Measurements from ENCODE around the gene MSI2.
"Not testable (repeated sequence)": the region's sequence is repeated elsewhere in the genome, so short reads cannot be mapped to it uniquely, and the experiment has no call there.

MSI2 gene

DNA sequence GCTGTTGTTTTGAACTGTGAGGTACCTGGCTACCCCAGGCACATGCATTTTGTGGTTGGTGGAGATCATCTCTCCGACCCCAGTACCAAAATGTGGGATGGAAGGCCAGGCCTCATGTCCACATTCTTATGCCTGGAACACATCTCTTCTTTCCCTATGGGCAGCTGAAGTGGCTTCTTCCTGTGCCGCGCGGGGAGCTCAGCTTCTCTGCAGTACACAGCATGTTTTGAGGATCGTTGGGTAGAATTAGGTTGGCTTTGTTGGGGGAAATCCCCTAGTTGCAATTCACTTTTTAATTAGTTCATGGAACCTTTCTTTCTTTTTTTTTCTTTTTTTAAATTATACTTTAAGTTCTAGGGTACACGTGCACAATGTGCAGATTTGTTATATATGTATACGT lies 242.1 kb downstream of the MSI2 start:
- no peak for DNase-seq (ENCODE audit: low read depth in 2 of 2)

DNA sequence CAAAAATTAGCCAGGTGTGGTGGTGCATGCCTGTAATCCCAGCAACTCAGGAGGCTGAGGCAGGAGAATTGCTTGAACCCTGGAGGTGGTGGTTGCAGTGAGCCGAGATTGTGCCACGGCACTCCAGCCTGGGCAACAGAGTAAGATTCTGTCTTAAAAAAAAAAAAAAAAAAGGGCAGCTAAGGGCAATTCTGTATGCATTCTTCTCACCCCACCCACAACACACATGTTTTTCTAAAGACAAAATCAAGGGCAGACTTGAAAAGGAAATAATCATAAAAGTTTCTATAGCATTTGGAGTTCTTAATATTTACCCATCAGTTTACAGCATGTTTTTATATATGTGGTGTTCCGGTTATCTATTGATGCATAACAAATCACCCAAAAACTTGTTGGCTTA lies 242.9 kb downstream of the MSI2 start:
- not testable (repeated sequence) for DNase-seq (ENCODE audit: low read depth in 2 of 2)

DNA sequence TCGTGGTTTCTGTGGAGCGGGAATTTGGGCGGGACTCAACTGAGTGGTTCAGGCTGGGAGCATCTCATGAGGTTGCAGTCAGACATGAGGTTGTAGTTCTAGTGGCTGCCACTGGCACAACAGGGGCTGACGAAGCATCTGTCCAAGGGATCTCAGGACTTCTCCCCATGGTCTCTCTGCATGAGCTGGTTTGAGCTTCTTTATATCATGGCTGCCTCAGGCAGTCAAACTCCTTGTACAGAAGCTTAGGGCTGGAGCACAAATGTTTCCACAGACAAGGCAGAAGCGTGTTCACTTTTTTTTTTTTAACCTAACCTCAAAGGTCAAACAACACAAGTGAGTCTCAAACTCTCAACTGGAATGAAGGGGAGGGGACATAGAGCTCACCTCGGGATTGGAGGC lies 243.3 kb downstream of the MSI2 start:
- DNase-seq (ENCODE audit: low read depth in 2 of 2), result no peak

DNA sequence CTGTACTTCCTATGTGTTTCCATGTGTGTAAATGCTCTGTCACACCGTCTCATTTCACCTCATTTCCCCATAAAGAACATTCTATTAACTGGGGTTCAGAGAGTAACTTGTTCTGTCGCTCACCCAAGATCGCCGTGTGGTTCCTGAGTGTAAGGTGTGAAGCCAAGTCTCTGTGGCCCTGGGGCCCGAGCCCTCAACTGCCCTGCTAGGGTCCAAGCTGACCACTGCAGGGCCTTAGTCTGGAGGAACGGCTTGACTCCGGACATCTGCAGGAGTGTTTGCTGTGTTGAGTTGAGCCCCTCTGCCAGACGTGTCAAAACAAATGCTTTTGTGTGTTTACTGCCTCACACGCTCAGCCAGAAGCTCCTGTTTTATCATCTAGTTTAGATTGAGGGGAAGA lies 244.7 kb downstream of the MSI2 start:
- no peak for DNase-seq (ENCODE audit: low read depth in 2 of 2)

DNA sequence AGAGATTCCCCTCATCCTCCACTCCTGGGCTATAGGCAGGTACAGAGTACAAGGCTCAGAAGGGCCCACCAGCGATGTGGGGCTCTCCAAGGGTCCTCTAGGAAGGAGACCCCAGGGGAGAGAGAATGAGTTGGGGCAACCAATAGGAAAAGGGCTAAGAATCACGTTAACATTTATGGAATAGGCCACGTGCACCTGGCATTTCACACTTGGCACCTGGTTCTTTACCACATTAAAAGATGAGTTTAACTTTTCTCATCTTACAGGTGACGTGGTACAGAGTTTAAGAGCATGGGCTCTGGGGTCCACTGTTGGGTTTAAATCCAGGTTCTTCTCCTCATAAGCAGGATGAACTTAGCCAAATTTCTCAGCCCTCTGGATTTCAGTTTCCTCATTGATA lies 245.7 kb downstream of the MSI2 start:
- DNase-seq (ENCODE audit: low read depth in 2 of 2), result no peak

DNA sequence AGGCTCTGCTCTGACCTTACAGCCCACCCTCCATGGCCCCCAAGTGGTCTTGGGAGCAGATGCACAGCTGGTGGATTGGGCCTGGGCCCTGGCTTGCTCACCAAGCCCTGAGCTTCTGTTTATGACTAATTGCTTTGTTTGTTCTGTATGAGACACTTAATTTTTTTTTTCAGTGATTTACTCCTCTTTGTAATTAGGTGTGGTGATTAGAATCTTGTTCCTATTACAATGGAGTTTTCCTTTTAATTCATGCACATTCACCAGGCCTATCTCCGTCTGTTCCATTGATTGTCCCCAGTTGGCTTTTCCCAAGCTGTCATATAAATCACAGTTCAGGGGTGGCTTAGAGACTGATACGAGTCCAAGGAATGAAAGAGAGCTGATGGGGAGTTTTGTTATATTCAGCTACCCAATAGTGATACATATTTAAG lies 246.5 kb downstream of the MSI2 start:
- no peak for DNase-seq (ENCODE audit: low read depth in 2 of 2)

DNA sequence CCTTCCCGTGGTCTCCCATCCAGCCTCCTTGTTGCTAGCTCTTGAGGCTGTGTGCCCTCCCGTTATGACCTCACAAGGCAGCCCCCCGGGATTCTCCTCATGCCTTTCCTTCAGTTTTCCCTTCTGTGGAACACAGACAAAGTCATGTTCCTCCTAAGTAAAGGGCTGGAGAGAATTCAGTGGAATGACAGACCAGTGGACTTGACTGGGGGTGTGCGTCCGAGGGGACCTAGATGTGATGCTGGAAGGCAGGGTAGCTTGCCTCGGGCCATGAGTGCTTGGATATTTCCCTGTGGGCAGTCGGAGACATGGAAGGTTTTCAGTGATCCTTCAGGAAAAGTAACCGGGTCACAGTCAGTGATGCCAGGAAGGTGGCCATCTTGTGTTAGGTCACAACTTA lies 247.9 kb downstream of the MSI2 start:
- DNase-seq (ENCODE audit: low read depth in 2 of 2), result no peak

DNA sequence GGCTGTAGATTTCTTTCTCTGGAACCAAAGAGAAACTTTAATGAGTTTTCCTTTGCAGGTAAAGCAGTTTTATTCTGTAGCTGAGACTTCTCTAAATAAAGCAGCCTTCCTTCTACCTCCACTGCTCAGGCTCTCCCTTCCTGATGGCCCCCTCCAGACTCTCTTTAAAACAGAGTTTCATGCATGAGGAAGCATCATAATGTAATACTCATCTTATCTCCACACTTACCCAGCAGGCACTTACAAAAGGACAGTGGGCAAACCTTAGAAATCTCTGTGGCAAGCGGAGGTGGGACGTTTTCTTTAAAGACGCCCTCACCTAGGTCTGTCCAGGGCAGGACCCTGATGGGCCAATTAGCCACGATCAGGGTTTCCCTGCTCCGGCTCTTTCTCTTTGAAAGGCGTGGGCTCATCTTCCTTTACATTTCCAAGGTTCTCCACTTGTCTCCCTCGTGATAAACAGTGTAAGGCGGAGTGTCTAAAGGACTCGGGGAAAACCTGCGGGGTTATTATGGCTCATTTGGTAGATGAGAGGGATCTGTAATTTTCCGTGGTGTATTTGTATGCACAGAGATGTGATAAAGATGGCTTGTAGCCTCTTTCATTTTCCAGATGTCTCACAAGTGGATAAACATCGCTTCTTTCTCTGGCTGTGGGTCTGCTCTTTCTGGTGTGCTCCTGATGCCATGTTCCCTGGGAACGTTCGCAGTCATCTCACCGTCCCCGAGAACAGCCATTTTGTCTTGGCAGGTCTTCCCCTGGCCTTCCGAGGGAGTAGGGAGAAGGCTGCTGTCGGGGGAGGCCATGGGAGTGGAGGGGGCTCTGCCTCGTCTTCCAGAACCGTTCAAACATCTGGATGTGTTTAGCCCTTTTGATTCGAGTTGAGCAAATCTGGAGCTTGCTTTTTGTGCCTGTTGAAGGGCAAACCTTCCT lies 249.8 kb downstream of the MSI2 start:
- DNase-seq (ENCODE audit: low read depth in 2 of 2), result no peak

DNA sequence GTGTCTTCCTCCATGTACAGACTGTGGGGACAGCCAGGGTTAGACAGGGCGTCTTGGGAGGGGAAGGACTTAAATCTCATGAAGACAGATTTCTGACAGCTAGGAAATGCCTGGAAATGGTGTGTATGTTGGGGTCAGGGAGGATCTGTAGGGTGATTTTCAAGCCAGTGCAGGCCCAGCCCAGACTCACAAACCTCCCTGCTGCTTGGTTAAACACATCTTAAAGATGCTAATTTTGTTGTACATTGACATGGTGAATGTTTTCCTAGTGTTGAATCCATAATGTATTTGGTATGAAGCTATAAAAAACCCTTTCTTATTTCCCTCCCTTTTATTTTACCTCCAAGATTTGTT lies 250.4 kb downstream of the MSI2 start:
- DNase-seq (ENCODE audit: low read depth in 2 of 2), result no peak

DNA sequence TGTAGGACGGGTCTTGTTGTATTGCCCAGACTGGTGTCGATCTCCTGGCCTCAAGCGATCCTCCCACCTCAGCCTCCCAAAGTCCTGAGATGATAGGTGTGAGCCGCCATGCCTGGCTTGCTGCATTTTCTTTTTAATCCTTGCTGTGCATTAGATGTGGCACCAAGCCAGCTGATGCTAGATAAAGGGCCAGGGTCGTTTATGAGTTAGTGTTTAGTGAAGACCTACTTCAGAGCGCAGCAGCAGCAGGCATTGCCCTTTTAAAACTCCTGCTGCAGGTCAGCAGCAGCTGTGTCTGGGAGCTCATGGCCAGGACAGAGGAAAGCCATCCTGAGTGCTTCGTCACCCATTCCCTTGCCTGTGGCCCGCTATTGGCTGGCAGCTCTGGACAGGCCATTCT lies 251.5 kb downstream of the MSI2 start:
- DNase-seq (ENCODE audit: low read depth in 2 of 2), result no peak

DNA sequence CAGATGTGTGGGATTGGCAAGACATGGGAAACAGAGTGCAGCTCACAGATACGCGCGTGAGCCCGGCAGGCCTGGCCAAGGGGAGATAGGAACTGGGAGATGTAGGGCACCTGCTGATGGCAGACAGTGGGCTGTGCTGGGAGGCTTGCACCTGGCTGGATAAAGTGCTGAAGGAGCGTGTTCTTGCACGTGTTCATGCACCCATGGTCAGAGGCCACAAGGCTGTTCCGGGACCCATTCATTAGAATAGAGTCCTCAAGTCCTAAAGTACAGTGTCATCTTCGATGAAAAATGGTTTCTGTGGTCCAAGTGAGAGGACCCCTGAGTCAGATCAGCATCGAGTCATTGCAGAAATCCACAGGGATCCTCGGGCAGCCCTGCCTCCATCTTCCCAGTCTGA lies 252.3 kb downstream of the MSI2 start:
- DNase-seq (ENCODE audit: low read depth in 2 of 2), result no peak

DNA sequence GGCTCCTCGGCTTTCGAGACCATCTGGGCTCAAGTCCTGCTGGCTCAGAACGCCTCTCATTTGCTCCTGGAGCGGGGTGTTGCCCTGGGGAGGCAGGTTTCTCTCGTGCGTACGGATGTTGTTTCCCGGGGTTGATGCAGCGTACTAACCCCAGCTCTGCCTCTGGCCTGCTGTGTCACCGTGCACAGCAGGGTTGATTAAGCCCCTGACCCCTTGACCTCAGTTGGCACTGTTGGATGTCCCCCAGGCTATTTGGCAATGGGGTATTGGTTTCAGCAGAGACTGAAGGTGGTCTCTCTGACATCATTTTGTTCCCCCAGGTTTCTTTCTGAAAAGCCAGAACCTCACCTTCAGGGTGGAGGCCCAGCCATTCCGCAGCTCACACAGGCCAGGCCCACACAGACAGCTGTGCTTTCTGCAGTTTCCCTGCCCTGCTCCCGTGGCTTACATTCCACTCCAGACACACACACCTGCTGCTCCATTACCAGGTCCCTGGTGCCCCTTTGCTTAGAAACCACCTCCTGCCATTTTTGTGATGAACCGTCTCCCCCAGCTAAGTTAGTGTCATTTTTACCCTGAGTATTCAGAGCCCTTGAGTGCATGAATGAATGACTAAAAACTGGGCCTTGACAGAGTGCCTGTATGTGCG lies 255.3 kb downstream of the MSI2 start:
- DNase-seq (ENCODE audit: low read depth in 2 of 2), result no peak

DNA sequence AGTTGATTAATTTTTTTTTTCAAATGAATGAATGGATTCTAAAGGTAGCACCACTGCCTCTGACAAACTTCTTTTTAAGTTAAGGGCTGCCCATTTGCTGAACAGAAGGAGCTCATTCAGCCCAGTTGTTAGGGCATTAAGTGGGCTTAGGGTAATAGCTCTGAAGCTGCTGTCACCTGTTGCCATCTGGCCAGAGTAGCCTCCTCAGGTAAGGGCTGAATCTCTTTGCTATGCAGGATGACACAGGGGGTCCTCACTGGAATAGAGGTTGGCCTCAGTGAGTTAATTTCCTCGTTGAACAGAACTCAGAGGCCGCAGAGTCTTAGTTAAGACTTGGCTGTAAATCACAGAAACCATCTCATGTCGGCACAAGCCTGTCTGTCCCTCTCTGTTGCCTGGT lies 255.9 kb downstream of the MSI2 start:
- DNase-seq (ENCODE audit: low read depth in 2 of 2), result no peak

DNA sequence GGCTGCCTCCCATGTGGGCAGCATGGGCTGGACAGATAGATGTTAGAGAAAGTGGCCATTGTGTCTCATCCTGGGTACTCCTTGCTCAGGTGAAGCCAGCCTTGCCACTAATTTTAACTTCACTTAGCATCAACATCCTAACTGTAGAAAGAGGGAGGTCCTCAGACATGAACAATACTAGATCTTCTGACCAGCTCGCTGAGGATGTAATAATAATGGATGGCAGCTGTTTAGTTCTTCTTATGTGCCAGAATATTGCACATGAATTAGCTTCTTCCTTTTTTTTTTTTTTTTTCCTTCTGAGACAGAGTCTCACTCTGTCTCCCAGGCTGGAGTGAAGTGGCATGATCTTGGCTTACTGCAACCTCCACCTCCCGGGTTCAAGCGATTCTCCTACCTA lies 256.4 kb downstream of the MSI2 start:
- no peak for DNase-seq (ENCODE audit: low read depth in 2 of 2)

DNA sequence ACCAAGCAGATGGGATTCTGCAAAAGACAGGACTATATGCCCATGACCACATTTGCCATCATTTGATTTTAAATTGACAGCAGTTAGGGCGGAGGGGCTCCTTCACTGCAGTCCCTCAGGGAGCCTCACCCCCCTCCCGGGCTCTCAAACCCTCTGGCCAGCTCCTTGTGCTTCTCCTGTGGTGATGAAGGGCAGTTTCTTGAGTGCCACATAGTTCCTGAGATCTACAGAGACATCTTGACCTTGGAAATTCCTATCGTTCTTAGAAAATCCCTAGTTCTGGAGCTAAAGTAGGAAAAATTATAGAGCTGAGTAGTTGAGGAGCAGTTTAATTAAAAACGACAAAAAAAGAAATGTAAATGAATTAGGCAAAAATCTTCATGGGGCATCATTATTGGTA lies 257.2 kb downstream of the MSI2 start:
- no peak for DNase-seq (ENCODE audit: low read depth in 2 of 2)

DNA sequence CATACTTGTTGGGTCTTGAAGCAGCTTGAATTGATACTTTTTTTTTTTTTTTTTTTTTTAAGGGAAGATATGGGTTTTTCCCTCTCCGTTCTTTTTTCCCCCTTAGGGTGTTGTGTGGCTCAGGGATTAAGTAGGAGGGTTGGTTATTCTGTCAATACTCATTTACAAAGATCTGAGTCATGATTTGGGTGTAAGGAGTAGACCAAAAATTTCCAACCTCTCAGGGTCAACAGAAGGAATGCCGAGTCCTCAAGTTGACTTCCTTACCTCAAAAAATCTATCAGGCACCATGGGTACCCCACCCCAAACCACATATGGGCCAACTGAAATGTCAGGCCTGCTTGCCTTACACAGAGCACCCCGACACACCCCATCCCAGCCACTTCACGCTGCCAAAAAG lies 258.3 kb downstream of the MSI2 start:
- DNase-seq (ENCODE audit: low read depth in 2 of 2), result no peak

DNA sequence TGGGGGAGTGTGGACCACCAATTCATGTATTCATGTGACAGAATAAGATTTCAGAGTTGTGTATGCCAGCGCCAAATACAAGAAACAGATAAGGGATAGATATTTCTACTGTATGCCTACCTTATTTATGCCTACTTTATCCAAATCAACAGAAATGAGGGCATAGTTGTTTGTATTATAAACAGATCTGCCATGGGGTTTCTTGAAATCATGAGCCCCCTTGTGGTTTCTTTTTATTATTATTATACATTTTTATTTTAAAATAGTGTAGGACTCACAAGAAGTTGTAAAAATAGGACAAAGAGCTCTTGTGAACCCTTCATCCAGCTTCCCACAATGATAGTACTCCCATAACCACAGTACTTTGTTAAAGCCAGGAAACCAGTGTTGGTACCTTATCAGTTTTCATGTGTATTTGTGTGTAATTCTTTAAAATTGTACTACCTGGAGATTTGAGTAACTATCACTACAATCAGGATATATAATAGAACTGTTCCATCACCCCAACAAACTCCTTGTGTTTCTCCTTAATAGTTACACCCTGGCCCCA lies 259.4 kb downstream of the MSI2 start:
- no peak for DNase-seq (ENCODE audit: low read depth in 2 of 2)

DNA sequence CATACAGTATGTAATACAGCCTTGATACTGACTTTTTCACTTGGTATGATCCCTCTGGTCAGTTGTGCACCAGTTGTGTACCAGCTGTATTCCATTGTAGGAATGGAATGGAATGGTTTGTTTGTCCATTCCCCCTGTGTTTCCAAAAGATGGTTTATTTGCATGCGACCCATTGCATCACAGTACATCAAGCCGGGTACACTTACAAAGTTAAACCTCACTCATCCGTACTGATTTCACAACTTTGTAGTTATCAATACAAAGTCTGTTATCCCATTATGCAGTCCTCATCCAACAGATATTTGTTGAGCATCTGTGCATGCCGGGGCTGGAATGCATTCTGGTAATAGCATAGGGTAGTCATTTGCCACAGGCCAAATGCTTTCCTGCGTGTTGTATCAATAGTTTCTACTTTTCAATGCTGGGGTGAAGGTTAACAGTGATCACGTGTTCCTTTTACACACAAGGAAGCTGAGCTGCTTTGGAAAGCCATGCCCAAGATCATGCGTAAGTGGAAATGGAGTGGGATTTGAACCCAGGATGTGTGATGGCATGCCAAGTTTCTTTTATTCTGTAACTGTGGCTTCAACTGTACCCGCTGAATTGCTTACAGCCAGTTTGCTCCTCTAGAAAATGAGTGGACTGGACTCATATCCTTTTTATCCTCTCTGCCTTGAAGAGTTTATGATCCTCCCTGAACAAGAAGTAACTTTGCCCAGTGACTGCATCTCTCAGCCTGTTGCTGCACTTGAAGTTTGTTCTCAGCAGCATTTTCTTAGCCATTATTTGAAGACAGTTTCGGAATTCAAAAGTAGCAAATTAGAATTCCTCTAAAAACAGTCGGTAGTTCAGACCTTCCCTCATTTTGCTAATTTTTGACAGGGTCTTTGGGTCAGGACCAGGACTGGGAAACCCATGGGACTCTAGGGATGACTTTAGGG lies 260.2 kb downstream of the MSI2 start:
- DNase-seq (ENCODE audit: low read depth in 2 of 2), result no peak

DNA sequence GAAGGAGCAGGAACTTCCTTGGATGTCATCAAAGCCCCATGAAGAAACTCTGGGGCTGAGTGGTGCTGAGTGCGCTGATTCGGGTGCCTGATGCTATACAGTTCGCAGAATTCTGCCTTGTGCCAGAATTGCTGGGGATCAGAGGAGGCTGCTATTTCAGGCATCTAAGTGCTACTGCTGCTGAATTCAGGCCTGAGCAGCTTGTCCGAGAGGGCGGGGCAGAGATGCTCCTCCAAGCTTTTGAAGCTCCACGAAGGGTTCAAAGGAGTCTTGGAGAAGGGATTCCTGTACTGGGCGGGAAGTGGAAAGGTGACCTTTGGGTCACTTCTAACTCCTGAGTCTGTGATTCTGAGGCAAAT lies 260.9 kb downstream of the MSI2 start:
- no peak for DNase-seq (ENCODE audit: low read depth in 2 of 2)

DNA sequence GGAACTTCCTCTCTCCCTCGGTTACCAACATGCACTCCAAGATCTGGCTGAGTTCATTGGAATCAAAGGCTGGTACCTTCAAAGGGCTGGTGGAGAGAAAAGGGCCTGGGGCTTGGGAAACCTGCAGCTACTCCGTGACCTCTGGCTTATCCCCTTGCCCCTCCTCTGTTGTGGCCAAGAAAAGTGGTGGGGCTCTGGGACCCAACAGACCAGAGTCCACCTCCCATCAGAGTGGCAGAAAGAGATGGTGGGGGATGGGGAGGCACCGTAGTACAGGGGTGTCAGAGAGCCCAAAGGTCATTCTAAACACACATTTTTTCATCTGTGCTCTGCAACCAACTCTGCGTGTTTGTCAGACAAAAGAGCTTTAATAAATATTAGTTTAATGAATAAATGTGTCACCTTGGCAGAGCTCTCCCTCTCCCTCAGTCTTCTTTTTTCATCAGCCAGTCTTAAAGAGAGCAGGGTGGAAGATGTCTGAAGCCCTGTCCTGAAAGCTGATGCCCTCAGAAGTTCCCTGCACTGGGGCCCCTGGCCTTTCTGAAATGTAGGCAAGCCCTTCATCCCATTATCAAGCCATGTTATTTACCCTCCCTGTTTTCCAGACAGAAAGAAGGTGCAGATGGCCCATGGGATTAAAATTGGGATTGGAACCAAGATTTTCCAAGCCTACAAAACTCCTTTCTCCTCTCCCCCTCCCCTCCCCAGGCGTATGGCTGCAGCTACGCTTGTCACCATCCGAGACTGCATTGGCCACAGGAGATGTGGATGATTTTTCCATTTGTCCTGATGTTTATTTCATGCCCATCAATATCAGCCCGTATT lies 261.5 kb downstream of the MSI2 start:
- no peak for DNase-seq (ENCODE audit: low read depth in 2 of 2)

Data from stimulated activated CD8-positive, alpha-beta memory T cell treated with anti-CD3 and anti-CD28 coated beads, Interleukin-2, amount 100 ng/mL, for 1 hour (primary cell).